GM12872 (cell line): ENCODE measurements around the gene ZC3H7A.

Experiments
- TF ChIP-seq, protein P1 (sequence below): IDR thresholded peaks from 3 replicates; pipeline ENCODE4 v1.5.1; 2011; ENCODE audit warnings: low read depth, mild to moderate bottlenecking, low read length, moderate library complexity; ENCODE audit not compliant: insufficient read depth

ZC3H7A gene

DNA sequence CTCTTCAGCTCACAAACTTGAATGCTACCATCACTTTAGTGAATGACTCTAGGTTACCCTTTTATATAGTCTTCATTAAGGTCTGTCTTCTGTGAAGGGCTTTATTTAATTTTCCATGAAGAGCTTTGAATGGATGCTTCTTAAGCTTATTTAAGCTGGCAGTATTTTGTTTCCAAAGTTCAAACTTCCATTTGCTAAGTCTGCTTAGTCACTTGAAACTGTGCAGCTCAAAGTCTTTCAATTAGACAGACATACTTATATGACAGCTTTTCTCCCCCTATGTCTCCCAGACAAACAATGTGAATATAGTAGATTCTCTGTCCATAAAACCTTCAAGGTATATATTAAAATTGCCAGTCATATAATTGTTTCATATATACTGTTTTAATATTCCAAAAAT is 77.9 kb downstream of the ZC3H7A start:
- TF ChIP-seq, protein P1, sequence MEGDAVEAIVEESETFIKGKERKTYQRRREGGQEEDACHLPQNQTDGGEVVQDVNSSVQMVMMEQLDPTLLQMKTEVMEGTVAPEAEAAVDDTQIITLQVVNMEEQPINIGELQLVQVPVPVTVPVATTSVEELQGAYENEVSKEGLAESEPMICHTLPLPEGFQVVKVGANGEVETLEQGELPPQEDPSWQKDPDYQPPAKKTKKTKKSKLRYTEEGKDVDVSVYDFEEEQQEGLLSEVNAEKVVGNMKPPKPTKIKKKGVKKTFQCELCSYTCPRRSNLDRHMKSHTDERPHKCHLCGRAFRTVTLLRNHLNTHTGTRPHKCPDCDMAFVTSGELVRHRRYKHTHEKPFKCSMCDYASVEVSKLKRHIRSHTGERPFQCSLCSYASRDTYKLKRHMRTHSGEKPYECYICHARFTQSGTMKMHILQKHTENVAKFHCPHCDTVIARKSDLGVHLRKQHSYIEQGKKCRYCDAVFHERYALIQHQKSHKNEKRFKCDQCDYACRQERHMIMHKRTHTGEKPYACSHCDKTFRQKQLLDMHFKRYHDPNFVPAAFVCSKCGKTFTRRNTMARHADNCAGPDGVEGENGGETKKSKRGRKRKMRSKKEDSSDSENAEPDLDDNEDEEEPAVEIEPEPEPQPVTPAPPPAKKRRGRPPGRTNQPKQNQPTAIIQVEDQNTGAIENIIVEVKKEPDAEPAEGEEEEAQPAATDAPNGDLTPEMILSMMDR: no peak

DNA sequence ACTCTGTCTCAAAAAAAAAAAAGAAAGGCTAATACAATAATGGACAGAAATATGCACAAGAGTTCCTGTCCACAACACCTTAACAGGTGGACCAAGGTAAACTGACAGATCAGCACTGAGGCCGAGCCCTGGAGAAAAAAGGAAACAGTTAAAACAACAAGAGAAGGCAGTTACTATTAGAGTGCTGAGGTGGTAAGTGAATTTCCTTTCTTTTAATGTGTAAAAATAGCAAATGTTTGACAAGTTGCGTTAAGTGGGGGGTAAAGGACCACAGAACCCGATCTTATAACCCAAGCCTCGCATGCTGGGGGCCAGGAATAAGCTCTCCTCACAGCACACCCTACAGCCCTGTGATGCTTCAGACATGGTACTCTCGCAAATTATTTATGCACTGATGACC is 79.2 kb downstream of the ZC3H7A start:
- TF ChIP-seq, protein P1: no peak

DNA sequence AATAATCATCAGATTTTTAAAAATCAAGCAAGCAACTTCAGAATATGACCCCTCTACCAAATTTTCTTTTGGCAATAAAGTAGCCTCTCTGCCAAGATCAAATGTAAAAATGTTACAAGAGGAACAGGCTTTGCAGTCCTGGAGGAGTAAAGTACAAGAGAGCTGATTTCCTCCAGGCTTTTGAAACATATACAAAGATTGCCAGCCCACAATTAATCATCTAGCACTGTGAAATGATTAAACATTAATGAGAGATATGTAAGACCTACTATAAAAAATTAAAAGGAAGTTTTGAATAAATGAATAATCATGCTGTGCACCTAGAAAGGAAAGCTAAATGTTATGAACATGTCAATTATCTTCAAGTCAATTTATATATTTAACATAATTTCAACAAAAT is 80.7 kb downstream of the ZC3H7A start:
- TF ChIP-seq, protein P1: no peak

- TF ChIP-seq, protein P1: peak; percentile 22; the same call in 1 of the 3 replicates
Measured at GRCh38 chr16:11715246-11715947, 81.7 kb downstream of the ZC3H7A start.

- TF ChIP-seq, protein P1: no peak
Measured at GRCh38 chr16:11712122-11712521, 84.9 kb downstream of the ZC3H7A start.

DNA sequence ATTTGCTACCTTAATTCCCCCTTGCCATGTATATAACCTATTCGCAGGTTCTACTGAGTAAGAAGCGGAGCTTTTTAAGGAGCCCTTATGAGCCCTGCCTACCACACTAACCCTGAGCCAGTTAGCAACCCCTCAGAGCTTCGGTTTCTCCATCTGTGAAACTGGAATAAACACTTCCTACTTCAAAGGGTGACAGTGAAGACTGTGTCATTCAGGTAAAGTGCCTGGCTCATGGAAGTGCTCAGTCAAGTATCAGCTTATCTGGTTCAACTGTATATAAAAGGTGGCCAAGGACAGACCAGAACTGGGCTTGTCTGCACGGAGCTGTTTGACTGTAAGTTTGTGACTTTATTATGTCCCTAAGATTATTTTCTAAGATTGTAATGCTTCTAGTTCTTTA is 85.4 kb downstream of the ZC3H7A start:
- TF ChIP-seq, protein P1: no peak

- TF ChIP-seq, protein P1: no peak
Measured at GRCh38 chr16:11708421-11708820, 88.6 kb downstream of the ZC3H7A start.
